Sciatic nerve (tissue), 2 donors: ENCODE results near the gene COASY. TPM values are rescaled to one million over a fixed set of nuclear protein-coding genes. Genes with fewer than 3 reads are reported as not detected.
"Not testable (repeated sequence)": the region's sequence is repeated elsewhere in the genome, so short reads cannot be mapped to it uniquely, and the experiment has no call there.

Experiments
- ATAC-seq: fragments of 200-7000 bp; cut with Tn5 transposase; one replicate; pipeline ENCODE4 v1.9.1; 2020; ENCODE audit warnings: mild to moderate bottlenecking, moderate library complexity
- DNase-seq: peaks from one replicate; pipeline ENCODE4 v3.0.0-alpha.2; 2020; ENCODE audit warnings: low spot score
- intact Hi-C: fragments of 100-400 bp; cut with DNase I; formaldehyde crosslinking; loops from one replicate; pipeline ENCODE4 v1.14.2; 2022
- total RNA-seq: library from RNA; stranded (reverse); fragmentation: NEBNext Ultra II Directional; extraction: Animal tissue kit (Norgen Biotek cat#: 25700); gene quantifications from one replicate; pipeline ENCODE4 v1.2.1, GENCODE V29; 2021
- donor health status: DM: no; HTN: no; CAD: no.
- donor health status: DM: no; HTN: no; CAD: no.

COASY gene
- total RNA-seq, 1 donor from 2014 or later: 45.2 TPM

DNA sequence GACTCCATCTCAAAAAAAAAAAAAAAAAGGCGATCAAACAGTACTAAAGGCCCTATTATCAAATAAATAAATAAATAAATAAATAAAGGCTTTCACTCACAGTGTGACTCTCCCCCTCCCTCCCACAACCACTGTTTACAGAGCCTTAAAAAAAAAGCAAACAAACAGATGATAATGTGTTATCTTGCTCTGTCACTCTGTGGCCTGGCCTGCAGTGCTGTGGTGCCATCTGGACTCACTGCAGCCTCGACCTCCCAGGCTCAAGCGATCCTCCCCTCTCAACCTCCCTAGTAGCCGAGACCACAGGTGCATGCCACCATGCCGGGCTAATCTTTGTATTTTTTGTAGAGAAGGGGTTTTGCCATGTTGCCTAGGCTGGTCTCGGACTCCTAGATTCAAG lies 34.0 kb upstream of the COASY start:
- intact Hi-C loops: loop anchor here (5.0 kb wide), 1 partner anchor 206 kb away; no protein-coding TSS in a partner anchor
- no peak for DNase-seq
- ATAC-seq: no peak

DNA sequence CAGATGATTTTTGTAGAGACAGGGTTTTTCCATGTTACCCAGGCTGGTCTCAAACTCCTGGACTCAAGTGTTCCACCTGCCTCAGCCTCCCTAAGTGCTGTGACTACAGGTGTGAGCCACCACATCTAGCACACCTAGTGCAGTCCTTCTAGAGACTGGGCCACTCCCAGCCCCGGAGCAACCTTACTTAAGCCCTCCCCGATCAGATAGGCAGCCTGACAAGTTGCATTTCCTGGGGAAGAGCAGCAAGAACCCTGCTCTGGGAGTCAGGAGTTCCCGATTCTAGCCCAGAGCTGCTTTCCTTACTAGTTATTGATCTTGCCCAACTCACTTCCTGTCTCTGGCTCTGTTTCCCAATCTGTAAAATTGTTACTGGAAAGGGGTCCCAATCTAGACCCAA lies 32.9 kb upstream of the COASY start:
- intact Hi-C loops: loop anchor here (5.0 kb wide), 1 partner anchor 207 kb away; no protein-coding TSS in a partner anchor
- ATAC-seq (no peak), DNase-seq (no peak)

DNA sequence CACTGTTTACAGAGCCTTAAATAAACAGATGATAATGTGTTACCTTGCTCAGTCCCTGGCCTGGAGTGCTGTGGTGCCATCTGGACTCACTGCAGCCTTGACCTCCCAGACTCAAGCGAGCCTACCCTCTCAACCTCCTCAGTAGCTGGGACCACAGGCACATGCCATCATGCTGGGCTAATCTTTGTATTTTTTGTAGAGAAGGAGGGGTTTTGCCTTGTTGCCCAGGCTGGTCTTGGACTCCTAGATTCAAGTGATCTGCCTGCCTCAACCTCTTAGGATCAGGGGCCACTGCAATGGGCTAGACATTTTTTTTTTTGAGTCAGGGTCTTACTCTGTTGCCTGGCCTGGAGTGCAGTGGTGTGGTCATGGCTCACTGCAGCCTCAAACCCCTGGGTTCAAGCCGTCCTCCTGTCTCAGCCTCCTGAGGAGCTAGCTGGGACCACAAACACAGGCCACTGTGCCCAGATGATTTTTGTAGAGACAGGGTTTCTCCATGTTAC lies 30.9 kb upstream of the COASY start:
- intact Hi-C loops: no loop called here
- DNase-seq: no peak
- no peak for ATAC-seq

DNA sequence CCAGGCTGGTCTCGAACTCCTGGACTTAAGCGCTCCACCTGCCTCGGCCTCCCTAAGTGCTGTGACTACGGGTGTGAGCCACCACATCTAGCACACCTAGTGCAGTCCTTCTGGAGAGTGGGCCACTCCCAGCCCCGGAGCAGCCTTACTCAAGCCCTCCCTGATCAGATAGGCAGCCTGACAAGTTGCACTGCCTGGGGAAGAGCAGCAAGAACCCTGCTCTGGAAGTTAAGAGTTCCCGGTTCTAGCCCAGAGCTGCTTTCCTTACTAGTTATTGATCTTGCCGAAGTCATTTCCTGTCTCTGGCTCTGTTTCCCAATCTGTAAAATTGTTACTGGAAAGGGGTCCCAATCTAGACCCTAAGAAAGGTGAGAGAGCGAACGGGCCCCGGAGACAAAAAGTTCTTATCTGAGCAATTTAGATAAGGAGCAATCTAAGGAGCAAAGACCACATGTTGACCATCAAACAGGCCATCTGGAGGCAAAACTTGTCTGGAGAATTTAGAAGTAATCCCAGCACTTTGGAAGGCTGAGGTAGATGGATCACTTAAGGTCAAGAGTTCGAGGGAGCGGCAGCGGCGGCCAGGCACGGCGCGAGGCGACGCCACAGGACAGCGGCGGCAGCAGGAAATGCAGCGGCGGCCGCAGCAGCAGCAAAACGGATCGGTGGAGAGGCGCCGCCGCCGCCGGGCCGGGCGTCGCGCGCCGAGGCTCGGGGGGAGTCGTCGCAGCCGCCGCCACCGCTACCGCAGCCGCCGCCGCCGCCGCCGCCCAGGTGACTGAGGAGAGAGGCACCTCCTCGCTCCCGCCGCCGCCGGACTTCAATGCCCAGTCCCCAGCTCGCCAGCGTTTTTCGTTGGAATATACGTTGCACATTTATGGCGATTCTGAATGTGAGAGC lies 30.2 kb upstream of the COASY start:
- intact Hi-C loops: no loop called here
- ATAC-seq (no peak), DNase-seq (peak; percentile 78)

DNA sequence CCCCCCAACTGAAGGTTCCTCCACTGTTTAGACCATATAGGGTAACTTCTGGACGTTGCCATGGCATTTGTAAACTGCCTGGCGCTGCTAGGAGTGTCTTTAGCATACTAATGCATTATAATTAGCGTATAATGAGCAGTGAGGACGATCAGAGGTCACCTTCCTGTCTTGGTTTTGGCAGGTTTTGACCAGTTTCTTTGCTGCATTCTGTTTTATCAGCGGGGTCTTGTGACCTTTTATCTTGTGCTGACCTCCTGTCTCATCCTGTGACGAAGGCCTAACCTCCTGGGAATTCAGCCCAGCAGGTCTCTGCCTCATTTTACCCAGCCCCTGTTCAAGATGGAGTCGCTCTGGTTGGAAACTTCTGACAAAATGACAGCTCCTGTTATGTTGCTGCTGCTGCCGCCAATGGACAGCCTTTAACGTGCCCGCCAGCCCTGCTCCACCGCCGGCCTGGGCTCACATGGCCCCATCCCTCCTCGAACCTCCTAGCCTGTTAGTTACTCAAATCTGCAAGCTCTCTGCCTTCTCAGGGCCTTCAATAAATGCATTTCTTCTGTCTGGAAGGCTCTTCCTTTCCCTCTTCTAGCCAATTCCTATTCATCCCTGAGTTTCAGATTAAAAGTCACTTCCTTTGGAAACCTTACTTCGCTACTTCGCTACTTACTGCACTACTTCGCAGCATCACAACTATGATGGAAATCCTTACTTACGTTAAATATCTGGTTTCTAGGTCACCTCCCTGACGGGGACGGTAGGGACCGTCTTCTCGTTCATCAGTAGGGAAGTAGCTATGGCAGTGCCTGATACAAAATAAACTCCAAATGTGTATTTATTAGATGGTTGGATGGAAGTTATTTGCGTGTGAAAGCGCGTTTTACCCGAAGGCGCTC lies 26.5 kb upstream of the COASY start:
- DNase-seq (no peak), ATAC-seq (peak; percentile 1)
- intact Hi-C loops: no loop called here

DNA sequence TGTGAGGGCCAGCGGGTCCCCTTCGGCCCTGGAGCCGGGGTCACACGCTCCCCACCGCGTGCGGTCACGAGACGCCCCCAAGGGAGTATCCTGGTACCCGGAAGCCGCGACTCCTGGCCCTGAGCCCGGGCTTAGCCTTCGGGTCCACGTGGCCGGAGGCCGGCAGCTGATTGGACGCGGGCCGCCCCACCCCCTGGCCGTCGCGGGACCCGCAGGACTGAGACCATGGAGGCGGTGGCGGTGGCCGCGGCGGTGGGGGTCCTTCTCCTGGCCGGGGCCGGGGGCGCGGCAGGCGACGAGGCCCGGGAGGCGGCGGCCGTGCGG lies 25.9 kb upstream of the COASY start, which contains the start of gene NAGLU:
Gene NAGLU (plus strand): TSS at position 194 of the 324 bp plus-strand sequence. CDS start 32 bp downstream, at position 226.
- DNase-seq (peak; percentile 99), ATAC-seq (peak; percentile 95)
- intact Hi-C loops: no loop called here

DNA sequence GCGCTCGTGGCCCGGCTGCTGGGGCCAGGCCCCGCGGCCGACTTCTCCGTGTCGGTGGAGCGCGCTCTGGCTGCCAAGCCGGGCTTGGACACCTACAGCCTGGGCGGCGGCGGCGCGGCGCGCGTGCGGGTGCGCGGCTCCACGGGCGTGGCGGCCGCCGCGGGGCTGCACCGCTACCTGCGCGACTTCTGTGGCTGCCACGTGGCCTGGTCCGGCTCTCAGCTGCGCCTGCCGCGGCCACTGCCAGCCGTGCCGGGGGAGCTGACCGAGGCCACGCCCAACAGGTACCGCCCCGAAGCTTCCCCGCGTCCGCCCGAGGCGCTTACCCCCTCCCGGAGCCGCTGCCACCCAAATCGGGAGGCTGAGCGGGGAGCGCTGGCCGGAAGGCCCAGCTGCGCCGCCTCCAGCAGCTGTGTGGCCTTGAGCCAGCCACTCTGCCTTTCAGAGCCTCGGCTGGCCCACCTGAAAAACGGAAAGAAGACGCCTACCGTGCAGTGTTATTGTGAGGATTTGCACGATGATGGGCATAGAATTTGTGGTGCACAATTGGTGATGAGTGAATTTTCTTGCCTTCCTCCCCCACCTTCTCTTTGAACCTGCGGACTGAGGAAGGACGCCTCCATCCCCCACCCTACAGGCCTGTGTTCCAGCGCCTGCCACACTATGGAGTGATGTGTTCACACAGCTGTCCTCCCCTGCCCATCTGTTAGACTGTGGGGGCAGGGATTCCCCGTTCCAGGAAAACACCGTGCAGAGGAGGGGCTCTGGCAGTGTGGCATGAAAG lies 25.4 kb upstream of the COASY start:
- DNase-seq: peak; percentile 91
- intact Hi-C loops: no loop called here
- peak; percentile 77 for ATAC-seq

DNA sequence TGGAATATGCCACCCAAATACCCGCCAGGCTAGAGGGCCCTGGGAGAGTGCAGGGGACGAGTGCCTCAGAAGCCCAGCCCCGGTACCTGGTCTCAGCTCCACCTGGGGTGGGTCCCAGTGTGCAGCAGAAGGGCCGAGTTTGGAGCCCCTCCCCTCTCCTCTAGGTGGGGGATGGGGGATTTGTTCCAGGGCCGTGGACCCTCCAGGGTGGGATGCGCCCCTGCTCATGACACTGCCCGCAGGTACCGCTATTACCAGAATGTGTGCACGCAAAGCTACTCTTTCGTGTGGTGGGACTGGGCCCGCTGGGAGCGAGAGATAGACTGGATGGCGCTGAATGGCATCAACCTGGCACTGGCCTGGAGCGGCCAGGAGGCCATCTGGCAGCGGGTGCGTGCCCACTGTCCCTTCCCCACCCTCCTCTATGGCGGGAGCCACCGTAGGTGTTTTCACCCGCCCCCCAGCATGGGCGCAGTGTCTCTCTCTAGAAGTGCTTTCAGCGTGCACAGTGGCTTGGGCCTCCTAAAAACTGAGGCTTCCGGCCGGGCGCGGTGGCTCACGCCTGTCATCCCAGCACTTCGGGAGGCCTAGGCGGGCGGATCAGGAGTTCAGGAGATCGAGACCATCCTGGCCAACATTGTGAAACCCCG lies 24.7 kb upstream of the COASY start:
- ATAC-seq (no peak), DNase-seq (peak; percentile 69)
- intact Hi-C loops: no loop called here

DNA sequence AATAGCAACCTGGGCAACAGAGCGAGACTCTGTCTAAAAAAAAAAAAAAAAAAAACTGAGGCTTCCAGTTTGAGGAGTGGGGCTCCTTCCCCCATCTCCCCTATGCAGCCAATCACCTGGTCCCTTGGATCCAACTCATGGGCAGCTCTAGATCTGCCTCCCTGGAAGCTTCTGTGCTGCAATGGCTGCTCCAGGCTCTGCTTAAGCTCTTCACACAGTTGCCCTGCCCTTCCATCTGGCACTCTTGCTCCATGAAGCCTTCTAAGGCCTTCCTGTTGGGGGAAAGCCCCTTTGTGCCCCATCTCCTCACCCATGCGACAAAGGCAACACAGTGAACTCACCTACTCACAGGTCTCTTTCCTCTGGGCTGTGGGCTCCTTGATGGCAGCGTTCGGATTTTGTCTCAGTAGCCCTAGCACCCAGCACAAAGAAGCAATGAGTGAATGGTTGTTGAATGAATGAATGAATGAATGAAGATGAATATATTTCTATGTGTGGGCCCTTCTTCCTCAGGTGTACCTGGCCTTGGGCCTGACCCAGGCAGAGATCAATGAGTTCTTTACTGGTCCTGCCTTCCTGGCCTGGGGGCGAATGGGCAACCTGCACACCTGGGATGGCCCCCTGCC lies 24.0 kb upstream of the COASY start:
- intact Hi-C loops: no loop called here
- no peak for DNase-seq
- ATAC-seq: no peak

DNA sequence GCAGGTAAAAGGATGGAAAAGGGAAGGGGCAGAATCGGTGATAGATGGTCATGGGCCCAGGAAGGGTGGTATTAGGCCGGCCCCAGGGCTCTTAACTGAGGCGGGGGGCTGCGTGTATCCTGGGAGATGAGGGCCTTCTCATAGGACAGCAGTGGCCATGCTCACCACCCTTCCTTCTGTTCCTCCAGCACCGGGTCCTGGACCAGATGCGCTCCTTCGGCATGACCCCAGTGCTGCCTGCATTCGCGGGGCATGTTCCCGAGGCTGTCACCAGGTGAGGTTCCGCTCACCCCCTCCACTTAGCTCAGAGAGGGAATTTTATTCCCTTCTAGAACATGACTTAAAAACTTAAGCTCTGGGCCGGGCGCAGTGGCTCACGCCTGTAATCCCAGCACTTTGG lies 23.5 kb upstream of the COASY start:
- DNase-seq (peak; percentile 58), ATAC-seq (no peak)
- intact Hi-C loops: no loop called here

DNA sequence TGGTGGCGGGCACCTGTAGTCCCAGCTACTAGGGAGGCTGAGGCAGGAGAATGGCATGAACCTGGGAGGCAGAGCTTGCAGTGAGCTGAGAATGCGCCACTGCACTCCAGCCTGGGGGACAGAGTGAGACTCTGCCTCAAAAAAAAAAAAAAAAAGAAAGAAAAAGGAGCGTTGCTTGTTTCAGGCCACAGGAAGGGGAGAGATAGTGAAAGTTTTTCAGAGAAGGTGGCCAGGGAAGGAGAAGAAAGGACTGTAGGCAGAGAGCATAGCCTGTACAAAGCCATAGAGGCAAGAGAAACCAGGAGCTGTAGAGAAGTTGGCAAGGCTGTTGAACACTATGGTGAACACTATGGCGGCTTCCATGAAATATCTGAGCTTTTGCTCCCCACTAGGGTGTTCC lies 21.4 kb upstream of the COASY start:
- intact Hi-C loops, DNase-seq, ATAC-seq: not testable (repeated sequence)

DNA sequence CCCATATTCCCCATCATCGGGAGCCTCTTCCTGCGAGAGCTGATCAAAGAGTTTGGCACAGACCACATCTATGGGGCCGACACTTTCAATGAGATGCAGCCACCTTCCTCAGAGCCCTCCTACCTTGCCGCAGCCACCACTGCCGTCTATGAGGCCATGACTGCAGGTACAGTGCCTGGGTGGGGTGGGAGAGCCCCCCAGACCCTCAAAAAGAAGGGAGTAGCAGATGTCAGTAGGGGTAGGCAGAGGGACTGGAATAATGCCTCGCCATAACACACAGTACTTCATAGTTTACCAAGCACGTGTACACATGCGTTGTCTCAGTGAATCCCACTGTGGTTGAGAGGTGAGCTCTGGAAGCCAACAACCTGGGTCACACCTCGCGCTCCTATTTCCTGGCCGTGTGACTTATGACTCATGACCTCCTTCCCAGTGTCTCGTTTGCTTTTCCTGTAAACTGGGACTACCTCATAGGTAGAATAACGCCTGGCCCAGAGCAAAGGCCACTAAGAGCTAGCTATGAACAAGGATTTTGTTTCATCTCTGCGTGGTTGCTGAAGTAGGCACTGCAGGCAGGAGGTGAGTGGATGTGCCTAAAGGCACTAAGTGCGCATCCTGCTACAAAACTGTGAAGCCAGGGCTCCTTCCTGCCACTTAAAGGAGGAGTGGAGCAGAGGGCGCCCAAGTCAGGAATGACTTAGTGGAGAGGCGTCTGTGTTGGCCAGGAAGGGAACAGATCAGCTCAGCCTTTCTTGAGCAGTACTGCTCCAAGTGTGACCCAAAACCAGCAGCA lies 20.7 kb upstream of the COASY start:
- intact Hi-C loops: no loop called here
- DNase-seq: no peak
- no peak for ATAC-seq

DNA sequence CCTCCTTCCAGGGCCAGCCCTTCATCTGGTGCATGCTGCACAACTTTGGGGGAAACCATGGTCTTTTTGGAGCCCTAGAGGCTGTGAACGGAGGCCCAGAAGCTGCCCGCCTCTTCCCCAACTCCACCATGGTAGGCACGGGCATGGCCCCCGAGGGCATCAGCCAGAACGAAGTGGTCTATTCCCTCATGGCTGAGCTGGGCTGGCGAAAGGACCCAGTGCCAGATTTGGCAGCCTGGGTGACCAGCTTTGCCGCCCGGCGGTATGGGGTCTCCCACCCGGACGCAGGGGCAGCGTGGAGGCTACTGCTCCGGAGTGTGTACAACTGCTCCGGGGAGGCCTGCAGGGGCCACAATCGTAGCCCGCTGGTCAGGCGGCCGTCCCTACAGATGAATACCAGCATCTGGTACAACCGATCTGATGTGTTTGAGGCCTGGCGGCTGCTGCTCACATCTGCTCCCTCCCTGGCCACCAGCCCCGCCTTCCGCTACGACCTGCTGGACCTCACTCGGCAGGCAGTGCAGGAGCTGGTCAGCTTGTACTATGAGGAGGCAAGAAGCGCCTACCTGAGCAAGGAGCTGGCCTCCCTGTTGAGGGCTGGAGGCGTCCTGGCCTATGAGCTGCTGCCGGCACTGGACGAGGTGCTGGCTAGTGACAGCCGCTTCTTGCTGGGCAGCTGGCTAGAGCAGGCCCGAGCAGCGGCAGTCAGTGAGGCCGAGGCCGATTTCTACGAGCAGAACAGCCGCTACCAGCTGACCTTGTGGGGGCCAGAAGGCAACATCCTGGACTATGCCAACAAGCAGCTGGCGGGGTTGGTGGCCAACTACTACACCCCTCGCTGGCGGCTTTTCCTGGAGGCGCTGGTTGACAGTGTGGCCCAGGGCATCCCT lies 18.5 kb upstream of the COASY start:
- ATAC-seq (no peak), DNase-seq (no peak)
- intact Hi-C loops: no loop called here

DNA sequence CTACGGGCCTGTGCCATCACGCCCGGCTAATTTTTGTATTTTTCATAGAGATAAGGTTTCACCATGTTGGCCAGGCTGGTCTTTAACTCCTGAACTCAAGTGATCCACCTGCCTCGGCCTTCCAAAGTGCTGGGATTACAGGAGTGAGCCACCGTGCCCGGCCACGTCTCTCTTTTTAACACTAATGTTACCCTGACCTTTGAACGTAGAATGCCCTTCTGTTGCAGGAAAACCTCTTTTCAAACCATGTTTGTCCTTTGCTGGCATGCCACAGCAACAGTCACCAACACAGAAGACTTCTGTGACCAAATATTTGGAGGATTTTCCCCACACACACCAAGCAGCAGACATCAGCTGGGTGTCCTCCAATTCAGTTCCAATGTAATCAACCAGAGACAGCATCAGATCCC lies 17.1 kb upstream of the COASY start:
- intact Hi-C loops: no loop called here

DNA sequence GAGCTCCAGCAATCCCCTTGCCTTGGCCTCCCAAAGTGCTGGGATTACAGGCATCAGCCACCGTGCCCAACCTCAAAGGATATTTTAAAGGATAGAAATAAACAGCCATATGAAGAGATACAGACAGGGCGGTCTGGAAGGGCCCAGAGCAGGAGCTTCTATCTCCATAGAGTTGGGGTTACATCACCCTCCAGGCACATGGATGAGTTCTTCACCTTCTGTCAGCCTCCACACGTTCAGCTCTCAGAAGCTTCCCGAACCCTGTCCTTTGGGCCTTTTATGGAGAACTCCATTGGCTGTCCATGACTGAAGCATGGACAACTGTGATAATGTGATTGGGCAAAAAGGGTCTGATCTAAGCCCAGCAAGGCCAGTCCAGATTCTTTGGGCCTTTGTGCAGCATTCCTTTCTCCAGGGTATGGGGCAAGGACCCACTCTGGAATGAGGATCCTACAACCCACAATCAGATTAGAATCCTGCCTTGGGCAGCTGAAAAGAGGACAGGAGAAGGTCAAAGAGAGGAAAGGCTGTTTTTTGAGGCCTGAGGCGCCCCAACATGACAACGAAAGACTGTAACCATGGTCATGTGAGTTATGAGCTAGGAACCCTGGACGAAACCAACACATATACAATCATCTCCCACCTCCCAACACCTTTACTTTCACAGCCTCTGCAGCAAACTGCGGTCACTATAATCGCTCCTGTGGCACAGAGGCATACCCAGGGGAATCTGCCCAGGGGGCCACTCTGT lies 16.0 kb upstream of the COASY start:
- ATAC-seq, DNase-seq, intact Hi-C loops: not testable (repeated sequence)

More for the DNA sequence above, 17.1 kb upstream of the COASY start:
- DNase-seq (no peak), ATAC-seq (no peak)
